Activated CD8-positive, alpha-beta memory T cell treated with anti-CD3 and anti-CD28 coated beads for 4 hours (primary cell): ENCODE results near the gene DHX16.
"Not testable (repeated sequence)": the region's sequence is repeated elsewhere in the genome, so short reads cannot be mapped to it uniquely, and the experiment has no call there.

Source experiments
- DNase-seq, 2 donors: peaks; one replicate each; pipeline ENCODE4 v3.0.0-alpha.2; 2020; ENCODE audit warnings: low read depth in 2 of 2

The DHX16 gene

GRCh38 chr6:30672445-30673253 is at the start of gene DHX16:
Gene DHX16, minus strand, starts transcription at chr6:30673006. Its CDS starts 165 bp downstream, at chr6:30672841.
- DNase-seq: peak; percentile 77 to 79

- not testable (repeated sequence) for DNase-seq
These were observed 49.1 kb upstream of the DHX16 start for GRCh38 chr6:30722025-30722279.

GRCh38 chr6:30721198-30722024 is 48.6 kb upstream of the DHX16 start:
- peak; percentile 92 to 95 for DNase-seq

GRCh38 chr6:30720738-30721197 is 48.0 kb upstream of the DHX16 start:
- peak; percentile 14 to 44 for DNase-seq

GRCh38 chr6:30719791-30720737 is 47.3 kb upstream of the DHX16 start, which contains the start of gene TUBB:
Gene TUBB, plus strand, starts transcription at chr6:30720352. Its CDS starts 155 bp downstream, at chr6:30720507.
- DNase-seq: peak; percentile 86 to 89

GRCh38 chr6:30719356-30719755 is 46.5 kb upstream of the DHX16 start:
- DNase-seq: no peak

- not testable (repeated sequence) for DNase-seq
These were observed 45.3 kb upstream of the DHX16 start for GRCh38 chr6:30717845-30718720.

GRCh38 chr6:30717129-30717844 is 44.5 kb upstream of the DHX16 start, which contains the start of gene MDC1:
Gene MDC1, minus strand, starts transcription at chr6:30717281. Its CDS starts 2,106 bp downstream, at chr6:30715175.
- peak; percentile 98 to 99 for DNase-seq

- no peak for DNase-seq
These were observed 44.0 kb upstream of the DHX16 start for GRCh38 chr6:30716879-30717128.

- no peak for DNase-seq
These were observed 41.5 kb upstream of the DHX16 start for GRCh38 chr6:30714263-30714662.

- DNase-seq: no peak
These were observed 39.7 kb upstream of the DHX16 start for GRCh38 chr6:30712441-30712945.

GRCh38 chr6:30711758-30712380 is 39.1 kb upstream of the DHX16 start:
- no peak for DNase-seq

GRCh38 chr6:30709101-30709868 is 36.5 kb upstream of the DHX16 start:
- DNase-seq: no peak

- DNase-seq: no peak
These were observed 34.6 kb upstream of the DHX16 start for GRCh38 chr6:30707281-30707850.

- DNase-seq: no peak
These were observed 32.8 kb upstream of the DHX16 start for GRCh38 chr6:30705620-30706019.

- no peak for DNase-seq
These were observed 31.0 kb upstream of the DHX16 start for GRCh38 chr6:30703821-30704220.

GRCh38 chr6:30703011-30703410 is 30.2 kb upstream of the DHX16 start:
- DNase-seq: no peak

GRCh38 chr6:30700340-30700739 is 27.5 kb upstream of the DHX16 start:
- DNase-seq: no peak
